Activated gamma-delta T cell (primary cell): Measurements from ENCODE around the gene ADAMTSL3.
"Not testable (repeated sequence)": the region's sequence is repeated elsewhere in the genome, so short reads cannot be mapped to it uniquely, and the experiment has no call there.

ENCODE experiments used
- DNase-seq: peaks from one replicate; lab custom pipeline; 2025; lab: John Stamatoyannopoulos, UW

Gene ADAMTSL3

GRCh38 chr15:84023636-84024035, 369.7 kb downstream of the ADAMTSL3 start:
- DNase-seq, result no peak

GRCh38 chr15:84033793-84034553, 380.1 kb downstream of the ADAMTSL3 start:
- no peak for DNase-seq

GRCh38 chr15:84034578-84035398, 380.9 kb downstream of the ADAMTSL3 start:
- DNase-seq, result no peak

- no peak for DNase-seq
Measured at GRCh38 chr15:84035399-84035766, 381.5 kb downstream of the ADAMTSL3 start.

- DNase-seq, result no peak
Measured at GRCh38 chr15:84037301-84037700, 383.4 kb downstream of the ADAMTSL3 start.

- DNase-seq, result not testable (repeated sequence)
Measured at GRCh38 chr15:84042434-84043056, 388.6 kb downstream of the ADAMTSL3 start.

- no peak for DNase-seq
Measured at GRCh38 chr15:84046064-84046637, 392.2 kb downstream of the ADAMTSL3 start.

- DNase-seq, result not testable (repeated sequence)
Measured at GRCh38 chr15:84049480-84049879, 395.6 kb downstream of the ADAMTSL3 start.

GRCh38 chr15:84050076-84050475, 396.2 kb downstream of the ADAMTSL3 start:
- DNase-seq, result no peak

GRCh38 chr15:84051146-84051545, 397.2 kb downstream of the ADAMTSL3 start:
- DNase-seq, result not testable (repeated sequence)

- not testable (repeated sequence) for DNase-seq
Measured at GRCh38 chr15:84054544-84054943, 400.6 kb downstream of the ADAMTSL3 start.

GRCh38 chr15:84057714-84058331, 403.9 kb downstream of the ADAMTSL3 start:
- DNase-seq, result no peak

GRCh38 chr15:84063674-84064073, 409.8 kb downstream of the ADAMTSL3 start:
- not testable (repeated sequence) for DNase-seq

GRCh38 chr15:84068674-84069073, 414.8 kb downstream of the ADAMTSL3 start:
- not testable (repeated sequence) for DNase-seq

GRCh38 chr15:84078038-84078437, 424.1 kb downstream of the ADAMTSL3 start:
- not testable (repeated sequence) for DNase-seq

GRCh38 chr15:84079325-84079884, 425.5 kb downstream of the ADAMTSL3 start:
- DNase-seq, result not testable (repeated sequence)

- DNase-seq, result no peak
Measured at GRCh38 chr15:84079885-84080777, 426.2 kb downstream of the ADAMTSL3 start.

GRCh38 chr15:84080778-84081084, 426.8 kb downstream of the ADAMTSL3 start:
- not testable (repeated sequence) for DNase-seq

GRCh38 chr15:84081391-84082168, 427.7 kb downstream of the ADAMTSL3 start:
- no peak for DNase-seq

- DNase-seq, result no peak
Measured at GRCh38 chr15:84082739-84083138, 428.8 kb downstream of the ADAMTSL3 start.
